Measurements from ENCODE around the gene EBF3.

The EBF3 gene

DNA sequence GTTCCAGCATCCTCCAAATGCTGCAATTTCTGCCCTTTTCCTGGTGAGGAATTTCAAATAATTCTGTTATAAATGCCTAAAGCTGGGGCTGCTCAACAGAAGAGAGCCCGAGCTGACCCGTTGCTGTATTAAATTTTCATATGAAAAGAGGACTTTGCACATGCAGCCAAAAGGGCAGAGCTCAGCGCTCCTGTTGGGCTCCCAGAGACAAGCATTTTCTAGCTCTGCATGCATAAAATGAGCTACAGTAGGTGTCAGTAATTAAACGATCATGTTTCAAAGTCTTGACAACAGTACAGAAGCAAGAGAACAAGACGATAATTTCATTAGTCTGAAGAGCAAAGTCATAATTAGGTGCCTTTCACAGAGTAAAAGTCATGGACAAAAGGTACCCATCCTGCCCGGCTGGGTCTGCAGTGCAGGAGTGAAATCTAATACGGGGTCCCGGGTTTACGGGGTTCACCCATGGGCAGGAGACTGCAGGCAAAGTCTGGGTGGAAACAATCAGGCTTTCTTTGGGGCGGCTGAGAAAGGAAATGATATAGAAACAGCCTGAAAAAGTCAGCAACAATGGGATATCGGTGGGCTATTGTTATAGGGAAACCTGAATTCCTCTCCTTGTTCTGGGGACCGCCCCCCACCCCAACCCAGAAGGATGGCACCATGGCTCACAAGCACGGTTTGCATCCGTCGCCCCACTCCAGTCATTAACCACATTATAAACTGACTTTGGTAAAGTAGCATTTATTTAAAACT, 66.0 kb downstream of the EBF3 start:
- H3K4me1 Mint-ChIP-seq, result no peaks in the 10 kb centered on the region
- peaks cover 21% of the 10 kb centered on the region for H3K27me3 Mint-ChIP-seq
- H3K4me3 Mint-ChIP-seq, result no peak overlapping the region
- DNase-seq, result no peak
- no peaks in the 10 kb centered on the region for H3K36me3 Mint-ChIP-seq
- no peak overlapping the region for H3K27ac Mint-ChIP-seq
- H3K9me3 Mint-ChIP-seq, result no peaks in the 10 kb centered on the region
- CTCF ChIA-PET, result no interaction called here

DNA sequence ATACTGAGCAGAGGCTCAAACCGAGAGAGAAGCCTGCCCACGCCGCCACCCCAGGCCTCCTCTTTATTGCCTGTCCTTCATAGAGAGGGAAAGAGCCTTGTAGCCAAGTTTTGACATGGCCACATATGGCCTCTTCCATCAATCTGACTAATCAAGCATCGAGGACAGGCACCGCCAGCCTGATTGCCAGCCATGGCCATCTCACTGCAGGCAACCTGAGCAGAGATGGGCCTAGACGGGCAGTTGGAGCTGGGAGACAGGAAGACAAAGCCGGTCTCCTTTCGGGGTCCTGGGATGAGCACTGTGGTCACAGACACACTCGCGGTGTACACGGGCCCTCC, 67.2 kb downstream of the EBF3 start:
- CTCF ChIA-PET, result no interaction called here
- Mint-ChIP-seq H3K27ac (no peak overlapping the region), H3K36me3 (no peaks in the 10 kb centered on the region), H3K9me3 (no peaks in the 10 kb centered on the region), H3K27me3 (peaks cover 21% of the 10 kb centered on the region), H3K4me3 (no peak overlapping the region), H3K4me1 (no peaks in the 10 kb centered on the region)
- DNase-seq, result no peak

DNA sequence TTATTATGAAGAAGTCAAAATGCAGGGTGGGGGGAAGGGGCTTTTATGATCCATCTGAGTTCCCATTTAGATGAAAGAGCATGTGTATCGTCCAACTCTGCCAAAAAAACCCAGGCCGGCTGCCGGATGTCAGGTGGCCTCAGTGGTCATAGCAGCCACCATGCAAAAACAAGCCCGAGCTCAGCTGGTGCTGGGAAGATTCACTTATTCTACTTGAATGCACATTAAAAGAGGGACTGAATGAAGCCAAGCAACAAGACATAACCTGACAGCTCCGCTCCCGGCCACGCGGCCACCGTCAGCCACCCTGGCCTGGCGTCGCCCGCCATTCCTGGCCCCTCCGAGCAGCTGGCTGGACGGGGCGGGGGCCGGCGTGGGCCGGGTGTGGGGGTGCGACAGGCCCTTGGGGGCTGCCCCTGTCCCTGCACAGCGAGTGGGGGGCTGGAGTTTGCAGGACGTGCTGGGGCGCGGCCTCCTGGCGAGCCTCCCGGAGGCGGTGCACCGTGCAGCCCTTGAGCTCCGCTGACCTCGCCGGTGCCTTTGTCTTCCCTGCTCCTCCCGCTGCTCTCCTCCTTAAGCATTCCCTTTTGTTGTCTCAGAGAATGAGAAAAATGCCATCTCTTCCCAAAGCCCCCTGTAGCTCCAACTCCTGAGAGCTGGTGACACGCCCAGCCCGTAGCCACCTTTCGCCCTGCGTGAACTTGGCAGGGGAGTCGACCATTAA, 67.8 kb downstream of the EBF3 start:
- no peaks in the 10 kb centered on the region for H3K9me3 Mint-ChIP-seq
- no peaks in the 10 kb centered on the region for H3K4me1 Mint-ChIP-seq
- H3K27ac Mint-ChIP-seq, result no peak overlapping the region
- DNase-seq, result no peak
- peaks cover 21% of the 10 kb centered on the region for H3K27me3 Mint-ChIP-seq
- H3K36me3 Mint-ChIP-seq, result no peaks in the 10 kb centered on the region
- CTCF ChIA-PET, result no interaction called here
- no peak overlapping the region for H3K4me3 Mint-ChIP-seq

DNA sequence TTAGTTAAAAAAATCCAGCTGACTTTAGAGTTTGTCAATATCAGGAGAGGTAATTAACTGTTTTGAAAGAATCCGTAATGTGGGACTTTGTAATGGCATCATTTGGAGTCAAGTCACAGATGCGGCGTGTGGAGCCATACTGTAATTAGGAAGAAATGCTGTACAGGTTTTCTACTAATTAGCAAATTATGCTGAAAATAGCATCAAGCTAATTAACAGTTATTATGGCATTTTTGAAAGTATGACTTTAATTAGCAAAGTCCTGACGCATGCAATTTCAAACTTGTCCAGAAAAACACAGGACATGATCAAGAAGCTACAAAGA, 68.3 kb downstream of the EBF3 start:
- H3K27me3 Mint-ChIP-seq, result peaks cover 21% of the 10 kb centered on the region
- no peak overlapping the region for H3K27ac Mint-ChIP-seq
- no peaks in the 10 kb centered on the region for H3K9me3 Mint-ChIP-seq
- no peaks in the 10 kb centered on the region for H3K36me3 Mint-ChIP-seq
- no peak for DNase-seq
- CTCF ChIA-PET, result no interaction called here
- no peak overlapping the region for H3K4me3 Mint-ChIP-seq
- no peaks in the 10 kb centered on the region for H3K4me1 Mint-ChIP-seq

DNA sequence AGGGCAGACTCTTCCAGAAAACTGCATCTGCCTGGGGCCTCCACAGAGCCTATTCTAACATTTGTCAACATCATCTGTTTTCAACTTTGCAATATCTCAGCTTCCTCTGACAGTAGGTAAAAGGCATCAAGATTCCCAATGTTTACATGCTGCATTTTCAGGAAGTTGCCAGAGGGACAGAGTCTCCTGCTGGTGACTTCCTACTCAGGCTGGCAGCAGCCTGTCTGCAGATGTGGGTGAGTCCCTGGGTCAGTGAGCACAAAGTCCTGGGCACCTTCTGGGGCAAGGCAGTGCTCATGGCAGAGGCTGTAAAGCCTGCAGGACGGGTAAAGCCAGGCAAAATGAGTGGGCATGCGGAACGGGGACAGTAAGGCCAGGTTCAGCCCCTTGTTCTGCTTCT, 69.4 kb downstream of the EBF3 start:
- H3K27me3 Mint-ChIP-seq, result peaks cover 21% of the 10 kb centered on the region
- H3K4me3 Mint-ChIP-seq, result no peak overlapping the region
- no peaks in the 10 kb centered on the region for H3K9me3 Mint-ChIP-seq
- DNase-seq, result no peak
- no peaks in the 10 kb centered on the region for H3K36me3 Mint-ChIP-seq
- H3K27ac Mint-ChIP-seq, result no peak overlapping the region
- CTCF ChIA-PET, result no interaction called here
- no peaks in the 10 kb centered on the region for H3K4me1 Mint-ChIP-seq

DNA sequence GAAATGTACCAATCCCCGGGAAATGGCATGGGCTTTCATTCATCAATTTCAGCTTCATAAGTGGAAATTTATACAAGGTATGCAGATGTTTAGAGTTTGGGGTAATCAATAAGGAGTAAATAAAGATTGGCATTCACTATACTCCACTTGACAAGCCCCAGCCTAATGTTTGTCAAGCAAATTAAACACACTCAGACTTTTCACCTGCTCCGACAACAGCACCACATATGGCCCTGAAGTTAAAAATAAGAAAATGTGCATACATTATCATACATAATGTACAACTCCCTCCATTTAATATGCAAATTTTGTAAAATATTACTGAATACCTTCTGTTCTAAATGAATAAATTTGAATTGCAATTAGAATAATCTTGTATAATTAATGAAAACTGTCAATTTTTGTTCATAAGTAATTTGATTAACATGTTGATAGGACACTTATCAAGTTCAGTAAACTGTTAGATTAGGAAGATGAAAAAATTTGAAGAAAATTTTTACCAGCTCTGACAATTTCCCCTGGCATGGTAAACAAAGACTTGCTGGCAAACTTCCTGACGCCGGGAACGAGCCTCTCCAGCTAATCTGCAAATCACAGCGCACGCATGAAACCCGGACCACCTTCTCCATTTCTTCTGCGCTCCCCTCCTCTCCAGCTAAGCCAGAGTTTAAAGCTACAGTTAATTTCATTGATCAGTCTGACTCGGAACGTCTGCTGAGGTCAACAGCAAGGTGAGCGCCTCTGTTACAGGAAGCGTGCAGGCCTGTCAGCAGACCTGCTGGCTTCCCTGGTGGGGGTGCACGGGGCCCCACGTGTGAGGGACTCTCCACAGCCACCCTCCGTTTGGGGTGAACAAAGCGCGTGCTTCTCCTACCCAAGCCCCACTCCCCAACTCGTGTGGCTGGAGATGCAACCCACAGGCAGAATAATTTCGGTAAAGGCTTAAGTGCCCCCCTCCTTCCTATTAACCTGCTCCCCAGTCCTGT, 70.7 kb downstream of the EBF3 start:
- CTCF ChIA-PET, result no interaction called here
- no peak for DNase-seq
- Mint-ChIP-seq H3K9me3 (no peaks in the 10 kb centered on the region), H3K4me1 (no peaks in the 10 kb centered on the region), H3K27me3 (peaks cover 21% of the 10 kb centered on the region), H3K4me3 (no peak overlapping the region), H3K27ac (no peak overlapping the region), H3K36me3 (no peaks in the 10 kb centered on the region)

DNA sequence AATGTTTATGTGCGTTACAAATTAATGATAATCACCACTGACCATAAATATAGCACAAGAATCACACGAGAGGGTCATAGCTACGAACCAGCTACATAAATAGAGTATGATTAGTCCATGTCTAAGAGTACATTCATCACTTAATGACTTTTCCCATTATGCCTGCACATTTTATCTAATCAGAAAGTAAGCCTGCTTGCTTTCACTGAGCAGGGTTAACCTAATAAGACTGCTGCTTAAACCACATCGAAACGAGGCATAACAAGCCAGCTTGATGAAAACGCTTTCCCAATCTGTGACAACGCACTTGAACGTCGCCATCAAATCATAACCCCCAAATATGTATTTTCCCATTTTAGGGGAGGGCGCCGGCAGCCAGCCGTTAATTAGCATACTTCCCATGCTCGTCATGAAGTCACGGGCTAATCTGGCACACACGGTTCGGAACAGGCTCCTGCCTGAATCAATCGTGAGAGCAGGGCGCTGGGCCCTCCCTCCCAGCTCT, 71.5 kb downstream of the EBF3 start:
- H3K4me1 Mint-ChIP-seq, result no peaks in the 10 kb centered on the region
- H3K27me3 Mint-ChIP-seq, result peaks cover 23% of the 10 kb centered on the region
- no peaks in the 10 kb centered on the region for H3K36me3 Mint-ChIP-seq
- no peaks in the 10 kb centered on the region for H3K9me3 Mint-ChIP-seq
- no peak overlapping the region for H3K27ac Mint-ChIP-seq
- no peak overlapping the region for H3K4me3 Mint-ChIP-seq
- CTCF ChIA-PET, result no interaction called here
- no peak for DNase-seq

DNA sequence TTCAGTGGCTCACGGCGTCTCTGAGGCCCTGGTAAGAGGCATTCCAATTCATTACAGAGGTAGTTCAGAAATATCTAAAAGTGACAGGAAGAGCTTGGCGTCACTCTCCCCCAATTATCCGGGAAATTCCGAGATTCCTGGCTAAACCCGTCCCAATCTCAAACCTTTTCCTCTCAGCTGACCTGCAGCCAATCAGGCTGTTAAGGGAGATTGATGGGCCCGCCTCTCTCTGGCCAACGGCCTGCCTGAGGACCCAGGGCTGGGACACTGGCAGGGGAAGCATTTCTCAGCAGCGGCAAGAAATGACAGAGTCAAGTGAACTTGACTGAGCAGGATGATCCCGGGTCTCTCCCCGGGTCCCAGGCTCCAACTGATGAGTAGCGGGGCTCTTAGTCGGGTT, 72.3 kb downstream of the EBF3 start:
- Mint-ChIP-seq H3K36me3 (no peaks in the 10 kb centered on the region), H3K4me1 (no peaks in the 10 kb centered on the region), H3K4me3 (no peak overlapping the region), H3K27ac (no peak overlapping the region), H3K27me3 (peaks cover 15% of the 10 kb centered on the region), H3K9me3 (no peaks in the 10 kb centered on the region)
- CTCF ChIA-PET, result no interaction called here
- DNase-seq, result no peak

DNA sequence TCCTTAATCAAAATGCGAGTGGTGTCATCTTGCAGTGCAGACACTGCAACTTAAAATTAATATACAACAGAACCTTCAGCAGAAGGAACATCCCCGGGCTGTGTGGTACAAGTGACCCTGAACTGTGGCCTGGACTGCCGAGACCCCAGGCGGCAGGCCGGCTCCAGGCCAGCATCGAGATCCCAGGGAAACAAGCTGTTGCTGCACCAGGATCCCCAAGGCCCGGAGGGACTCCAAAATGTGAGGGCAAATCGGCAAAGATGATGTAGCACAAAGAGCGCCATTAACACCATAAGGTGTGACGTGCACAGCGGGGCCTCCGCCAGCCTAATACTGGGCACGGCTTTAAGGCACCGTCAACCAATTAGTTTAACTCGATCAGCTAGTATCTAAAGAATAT, 73.9 kb downstream of the EBF3 start:
- DNase-seq, result no peak
- no peaks in the 10 kb centered on the region for H3K9me3 Mint-ChIP-seq
- H3K4me1 Mint-ChIP-seq, result no peaks in the 10 kb centered on the region
- H3K27me3 Mint-ChIP-seq, result peaks cover 15% of the 10 kb centered on the region
- no peaks in the 10 kb centered on the region for H3K36me3 Mint-ChIP-seq
- no peak overlapping the region for H3K4me3 Mint-ChIP-seq
- CTCF ChIA-PET, result interaction anchor here (1.7 kb wide), 1 partner anchor 237 kb away, joined by 3 read pairs; no protein-coding TSS in a partner anchor
- H3K27ac Mint-ChIP-seq, result no peak overlapping the region

DNA sequence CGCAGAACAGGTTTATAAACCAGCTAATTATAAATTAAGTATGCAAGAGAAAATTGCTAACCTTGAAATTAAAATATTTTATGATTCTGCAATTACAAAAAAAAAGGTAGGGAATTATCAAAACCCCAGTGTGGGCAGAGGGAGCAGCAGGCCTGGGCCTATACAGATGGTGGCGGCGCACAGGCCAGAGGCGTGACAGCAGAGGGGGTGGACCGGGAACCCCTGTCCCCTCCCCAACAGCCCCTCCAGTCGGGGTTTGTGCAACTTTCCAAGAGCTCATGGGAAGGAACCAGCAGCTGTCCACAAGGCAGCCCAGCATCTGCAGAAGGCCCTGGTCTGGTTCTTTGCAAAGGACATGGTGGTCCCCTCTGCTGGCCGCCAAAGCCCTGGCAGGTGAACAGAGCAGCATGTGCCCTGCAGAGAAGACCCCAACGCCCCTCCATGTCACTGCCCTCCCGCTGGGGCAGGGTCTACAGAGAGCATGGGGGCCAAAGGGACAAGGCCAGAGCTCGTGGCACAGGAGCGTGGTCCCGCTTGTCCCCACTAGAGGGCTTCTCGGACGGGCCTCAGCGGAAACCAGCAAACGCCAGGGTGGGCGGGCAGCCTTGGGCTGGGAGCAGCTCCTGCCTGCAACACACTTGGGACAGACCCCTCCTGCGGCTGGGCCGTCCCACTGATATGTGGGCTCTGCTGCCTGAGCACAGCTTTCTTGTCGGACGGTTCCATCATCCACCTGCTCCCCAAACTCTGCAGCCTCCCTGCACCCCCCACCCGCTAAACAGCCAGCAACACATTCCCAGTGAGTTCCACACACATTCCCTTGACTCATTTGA, 75.1 kb downstream of the EBF3 start:
- H3K27me3 Mint-ChIP-seq, result peaks cover 8% of the 10 kb centered on the region
- no peaks in the 10 kb centered on the region for H3K4me1 Mint-ChIP-seq
- no peaks in the 10 kb centered on the region for H3K9me3 Mint-ChIP-seq
- DNase-seq, result peak; percentile 59
- no peak overlapping the region for H3K27ac Mint-ChIP-seq
- CTCF ChIA-PET, result interaction anchor here (1.1 to 1.7 kb wide), 4 partner anchors 18 to 857 kb away, joined by 4 to 6 read pairs (median 4); no protein-coding TSS in a partner anchor
- no peak overlapping the region for H3K4me3 Mint-ChIP-seq
- no peaks in the 10 kb centered on the region for H3K36me3 Mint-ChIP-seq

DNA sequence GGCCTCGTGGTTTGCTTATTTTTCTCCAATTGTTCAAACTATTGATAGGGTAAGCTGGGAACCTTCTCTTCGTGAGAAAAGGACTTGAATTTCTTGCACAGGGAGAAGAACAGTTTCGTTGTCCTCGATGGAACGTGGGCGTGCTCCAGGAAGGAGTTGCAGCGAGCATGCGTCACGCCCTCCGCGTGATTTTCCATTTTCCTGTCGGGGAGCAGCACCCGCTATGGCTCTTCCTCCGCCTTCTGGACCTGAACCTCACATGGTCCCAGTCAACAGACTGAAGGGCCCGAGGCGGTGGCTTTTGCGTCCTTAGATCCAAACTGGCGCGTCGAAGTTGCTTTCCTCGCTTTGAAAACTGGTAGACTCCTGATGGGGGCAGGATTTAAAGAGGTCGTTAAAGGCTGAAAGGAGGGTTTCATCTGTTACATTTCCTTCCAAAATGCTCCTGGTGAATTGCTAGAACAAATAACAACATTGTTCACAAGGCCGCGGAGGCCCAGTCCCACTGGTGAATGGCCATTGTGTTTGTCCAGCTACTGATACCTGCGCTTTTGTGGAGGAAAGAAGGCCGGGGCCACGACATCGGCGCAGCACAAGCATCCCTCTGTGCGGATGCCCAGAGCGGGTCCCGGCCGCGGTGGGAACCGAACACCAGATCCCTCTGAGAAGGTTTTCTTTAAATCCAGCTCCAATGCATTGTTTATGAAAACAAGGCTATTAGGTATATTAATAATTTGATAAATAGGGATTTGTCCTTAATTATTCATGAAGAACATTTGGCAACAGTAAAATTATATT, 75.9 kb downstream of the EBF3 start:
- Mint-ChIP-seq H3K4me1 (no peaks in the 10 kb centered on the region), H3K27me3 (peaks cover 4% of the 10 kb centered on the region), H3K36me3 (no peaks in the 10 kb centered on the region), H3K4me3 (no peak overlapping the region), H3K9me3 (no peaks in the 10 kb centered on the region), H3K27ac (no peak overlapping the region)
- CTCF ChIA-PET, result interaction anchor here (1.1 to 1.7 kb wide), 4 partner anchors 17 to 856 kb away, joined by 4 to 6 read pairs (median 4); no protein-coding TSS in a partner anchor
- no peak for DNase-seq

DNA sequence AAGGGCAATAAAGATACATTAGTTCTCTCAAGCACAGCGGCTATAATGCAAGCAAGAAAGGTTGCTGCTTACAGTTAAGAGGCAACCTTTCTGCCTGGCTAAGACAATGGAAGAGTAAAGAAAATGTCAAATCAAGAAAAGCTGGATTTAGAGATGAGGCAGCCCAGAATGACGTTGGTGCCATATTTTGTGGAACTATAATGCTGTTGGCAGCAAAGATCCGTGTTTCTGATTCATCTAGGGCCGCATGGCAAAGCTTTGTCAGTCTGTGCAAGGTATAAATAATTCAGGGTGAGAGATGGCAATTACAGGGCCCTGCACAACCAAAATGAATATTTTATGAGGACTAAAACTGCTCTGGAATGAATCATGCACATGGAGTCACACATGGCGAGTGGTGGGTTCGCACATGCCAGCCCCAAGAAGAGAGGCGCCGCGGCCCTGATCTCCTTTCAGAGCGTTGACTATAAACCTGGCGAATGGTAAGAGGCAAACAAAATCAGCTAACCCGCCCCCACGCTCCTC, 76.6 kb downstream of the EBF3 start:
- Mint-ChIP-seq H3K4me3 (no peak overlapping the region), H3K9me3 (no peaks in the 10 kb centered on the region), H3K27me3 (peaks cover 4% of the 10 kb centered on the region), H3K36me3 (no peaks in the 10 kb centered on the region), H3K27ac (no peak overlapping the region), H3K4me1 (no peaks in the 10 kb centered on the region)
- CTCF ChIA-PET, result interaction anchor here (1.7 kb wide), 1 partner anchor 16 kb away, joined by 6 read pairs; no protein-coding TSS in a partner anchor
- DNase-seq, result no peak

DNA sequence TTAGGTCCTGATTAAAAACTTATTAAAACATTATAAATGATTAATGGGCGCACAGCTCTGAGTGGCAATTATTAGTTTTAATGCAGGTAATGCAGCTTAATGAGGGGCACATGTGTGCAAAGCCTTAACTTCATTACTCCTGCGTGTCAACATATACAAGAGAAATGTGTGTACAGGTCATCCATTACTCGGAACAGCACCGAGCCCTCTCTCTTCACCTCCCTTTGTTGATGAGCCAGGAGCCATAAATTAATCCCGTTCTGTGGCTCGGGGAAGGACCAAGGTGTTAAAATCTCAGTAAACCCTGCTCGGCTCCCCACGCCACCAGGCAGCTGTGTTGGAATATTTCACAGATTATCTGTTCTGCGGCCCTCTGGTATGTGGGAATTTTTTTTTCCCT, 77.8 kb downstream of the EBF3 start:
- Mint-ChIP-seq H3K4me1 (no peaks in the 10 kb centered on the region), H3K4me3 (no peak overlapping the region), H3K27ac (no peak overlapping the region), H3K27me3 (peaks cover 7% of the 10 kb centered on the region), H3K36me3 (no peaks in the 10 kb centered on the region), H3K9me3 (no peaks in the 10 kb centered on the region)
- DNase-seq, result no peak
- CTCF ChIA-PET, result interaction anchor here (0.6 kb wide), 1 partner anchor 9 kb away, joined by 5 read pairs; no protein-coding TSS in a partner anchor

Measured in activated naive CD4-positive, alpha-beta T cell treated with anti-CD3 and anti-CD28 coated beads, Interleukin-2, amount 10 ng/mL, durations not matched to agents 7 days and 5 days (primary cell).